Measurements from ENCODE around the gene SBF1.

Gene SBF1

GRCh38 chr22:50486561-50487289, 11.9 kb upstream of the SBF1 start, which contains the start of gene MIOX:
Gene MIOX, plus strand, starts transcription at chr22:50486859. Its CDS starts 39 bp downstream, at chr22:50486898.
- no peak for DNase-seq (ENCODE audit: low read depth in 2 of 2)

- DNase-seq (ENCODE audit: low read depth in 2 of 2) = no peak
Measured at GRCh38 chr22:50485221-50486131, 10.6 kb upstream of the SBF1 start.

GRCh38 chr22:50483977-50484853, 9.4 kb upstream of the SBF1 start:
- DNase-seq (ENCODE audit: low read depth in 2 of 2) = no peak

GRCh38 chr22:50483556-50483955, 8.7 kb upstream of the SBF1 start:
- DNase-seq (ENCODE audit: low read depth in 2 of 2) = no peak

- no peak for DNase-seq (ENCODE audit: low read depth in 2 of 2)
Measured at GRCh38 chr22:50483106-50483505, 8.3 kb upstream of the SBF1 start.

GRCh38 chr22:50482107-50483074, 7.6 kb upstream of the SBF1 start:
- DNase-seq (ENCODE audit: low read depth in 2 of 2) = no peak

- DNase-seq (ENCODE audit: low read depth in 2 of 2) = peak; percentile 49 to 57
Measured at GRCh38 chr22:50481440-50482106, 6.7 kb upstream of the SBF1 start, which contains the start of gene ADM2. Gene ADM2, plus strand, starts transcription at chr22:50481543. Its CDS starts 305 bp downstream, at chr22:50481848.

GRCh38 chr22:50481045-50481439, 6.2 kb upstream of the SBF1 start:
- no peak for DNase-seq (ENCODE audit: low read depth in 2 of 2)

GRCh38 chr22:50479721-50480120, 4.9 kb upstream of the SBF1 start:
- DNase-seq (ENCODE audit: low read depth in 2 of 2) = no peak

- DNase-seq (ENCODE audit: low read depth in 2 of 2) = no peak
Measured at GRCh38 chr22:50477923-50478322, 3.1 kb upstream of the SBF1 start.

GRCh38 chr22:50476868-50477267, 2.0 kb upstream of the SBF1 start:
- DNase-seq (ENCODE audit: low read depth in 2 of 2) = no peak

- no peak for DNase-seq (ENCODE audit: low read depth in 2 of 2)
Measured at GRCh38 chr22:50475652-50476002, 792 bp upstream of the SBF1 start.

- no peak for DNase-seq (ENCODE audit: low read depth in 2 of 2)
Measured at GRCh38 chr22:50473855-50474671, 772 bp downstream of the SBF1 start.

GRCh38 chr22:50473088-50473487, 1.7 kb downstream of the SBF1 start:
- no peak for DNase-seq (ENCODE audit: low read depth in 2 of 2)

- no peak for DNase-seq (ENCODE audit: low read depth in 2 of 2)
Measured at GRCh38 chr22:50471962-50472361, 2.9 kb downstream of the SBF1 start.

- DNase-seq (ENCODE audit: low read depth in 2 of 2) = no peak
Measured at GRCh38 chr22:50471197-50471847, 3.5 kb downstream of the SBF1 start.

GRCh38 chr22:50470491-50470890, 4.3 kb downstream of the SBF1 start:
- no peak for DNase-seq (ENCODE audit: low read depth in 2 of 2)

Measured in activated CD4-positive, alpha-beta T cell treated with anti-CD3 and anti-CD28 coated beads for 24 hours (primary cell).